Loucy (cell line): ENCODE results near the gene RBM20.

Source experiments
- H2AFZ ChIP-seq: fragments of 200-600 bp; sonication (generic); 2 replicates; pipeline ENCODE4 v1.6.0; 2016; ENCODE audit warnings: antibody characterized with exemption, mild to moderate bottlenecking, low read length, moderate library complexity
- H3F3A ChIP-seq: fragments of 200-600 bp; 2 replicates; pipeline ENCODE4 v1.6.0; 2016; ENCODE audit warnings: antibody characterized with exemption, low read depth, mild to moderate bottlenecking
- H3K27me3 ChIP-seq: fragments of 200-600 bp; sonication (generic); 2 replicates; pipeline ENCODE4 v1.6.1; 2014; ENCODE audit warnings: low read length, mild to moderate bottlenecking; ENCODE audit not compliant: insufficient read depth, poor library complexity, severe bottlenecking
- H3K36me3 ChIP-seq: fragments of 200-600 bp; sonication (generic); 2 replicates; pipeline ENCODE4 v1.6.1; 2016; ENCODE audit warnings: low read length; ENCODE audit not compliant: insufficient read depth
- H3K4me1 ChIP-seq: fragments of 200-600 bp; sonication (generic); 2 replicates; pipeline ENCODE4 v1.5.1; 2014; ENCODE audit warnings: low read length, mild to moderate bottlenecking; ENCODE audit not compliant: insufficient read depth, poor library complexity, severe bottlenecking
- H3K4me2 ChIP-seq: fragments of 200-600 bp; sonication (generic); 2 replicates; pipeline ENCODE4 v1.6.0; 2014; ENCODE audit warnings: antibody characterized with exemption, low read length, low read depth, mild to moderate bottlenecking; ENCODE audit not compliant: poor library complexity, severe bottlenecking
- H3K4me3 ChIP-seq: fragments of 200-600 bp; sonication (generic); 2 replicates; pipeline ENCODE4 v1.5.1; 2014; ENCODE audit warnings: low read length, mild to moderate bottlenecking, mixed read lengths; ENCODE audit not compliant: poor library complexity, severe bottlenecking
- H3K79me2 ChIP-seq: fragments of 200-600 bp; sonication (generic); 2 replicates; pipeline ENCODE4 v1.6.1; 2014; ENCODE audit warnings: low read length; ENCODE audit not compliant: insufficient read depth
- H3K9ac ChIP-seq: fragments of 200-600 bp; sonication (generic); 2 replicates; pipeline ENCODE4 v1.6.0; 2014; ENCODE audit warnings: mild to moderate bottlenecking, low read depth, low read length, moderate library complexity; ENCODE audit not compliant: poor library complexity, severe bottlenecking
- H3K9me2 ChIP-seq: fragments of 200-600 bp; sonication (generic); replicated peaks from 2 replicates; pipeline ENCODE4 v1.6.1; 2016; ENCODE audit warnings: low read depth, low read length, mixed read lengths
- H3K9me3 ChIP-seq: fragments of 200-600 bp; sonication (generic); 2 replicates; pipeline ENCODE4 v1.6.1; 2014; ENCODE audit warnings: mild to moderate bottlenecking, antibody characterized with exemption, low read length, low read depth; ENCODE audit not compliant: insufficient read depth
- H4K20me1 ChIP-seq: fragments of 200-600 bp; sonication (generic); 2 replicates; pipeline ENCODE4 v1.6.0; 2014; ENCODE audit warnings: antibody characterized with exemption, low read length, mild to moderate bottlenecking; ENCODE audit not compliant: insufficient read depth, poor library complexity, severe bottlenecking
- CTCF ChIP-seq: fragments of 200-600 bp; sonication (generic); conservative IDR thresholded peaks from 2 replicates; pipeline ENCODE4 v1.5.1; 2014; ENCODE audit warnings: mild to moderate bottlenecking, antibody characterized with exemption, low read length
- EZH2phosphoT487 ChIP-seq: fragments of 200-600 bp; IDR thresholded peaks from 2 replicates; pipeline ENCODE4 v1.6.1; 2018; ENCODE audit warnings: antibody characterized with exemption, mild to moderate bottlenecking, moderate library complexity, borderline replicate concordance

Gene RBM20

GRCh38 chr10:110616493-110617033, 27.6 kb upstream of the RBM20 start:
- TF ChIP-seq EZH2phosphoT487 (no peak), CTCF (no peak)
- Histone ChIP-seq H3K36me3 (no peaks in the 10 kb centered on the region), H3K4me2 (no peak overlapping the region), H3F3A (no peaks in the 10 kb centered on the region), H3K9me3 (no peaks in the 10 kb centered on the region), H3K27me3 (no peaks in the 10 kb centered on the region), H2AFZ (no peak overlapping the region), H3K79me2 (no peaks in the 10 kb centered on the region), H3K4me3 (no peak overlapping the region), H4K20me1 (no peaks in the 10 kb centered on the region), H3K9me2 (no peaks in the 10 kb centered on the region), H3K4me1 (no peaks in the 10 kb centered on the region), H3K9ac (no peak overlapping the region)

- H4K20me1 ChIP-seq, result no peaks in the 10 kb centered on the region
- H3K4me1 ChIP-seq, result no peaks in the 10 kb centered on the region
- no peaks in the 10 kb centered on the region for H3K36me3 ChIP-seq
- H3F3A ChIP-seq, result no peaks in the 10 kb centered on the region
- no peak overlapping the region for H3K4me3 ChIP-seq
- H3K9ac ChIP-seq, result no peak overlapping the region
- H3K79me2 ChIP-seq, result no peaks in the 10 kb centered on the region
- H3K4me2 ChIP-seq, result no peak overlapping the region
- no peak for TF ChIP-seq CTCF
- no peak for TF ChIP-seq EZH2phosphoT487
- H3K9me2 ChIP-seq, result no peaks in the 10 kb centered on the region
- no peak overlapping the region for H2AFZ ChIP-seq
- no peaks in the 10 kb centered on the region for H3K27me3 ChIP-seq
- H3K9me3 ChIP-seq, result no peaks in the 10 kb centered on the region
Measured at GRCh38 chr10:110617425-110618229, 26.5 kb upstream of the RBM20 start.

GRCh38 chr10:110618230-110618610, 25.9 kb upstream of the RBM20 start:
- TF ChIP-seq EZH2phosphoT487 (no peak), CTCF (no peak)
- Histone ChIP-seq H3K4me2 (no peak overlapping the region), H3K9me2 (no peaks in the 10 kb centered on the region), H3K9ac (no peak overlapping the region), H3K79me2 (no peaks in the 10 kb centered on the region), H3K36me3 (no peaks in the 10 kb centered on the region), H3K4me3 (no peak overlapping the region), H2AFZ (no peak overlapping the region), H3K27me3 (no peaks in the 10 kb centered on the region), H3K9me3 (no peaks in the 10 kb centered on the region), H4K20me1 (no peaks in the 10 kb centered on the region), H3K4me1 (no peaks in the 10 kb centered on the region), H3F3A (no peaks in the 10 kb centered on the region)
